Lower leg skin (tissue), 4 donors: ENCODE data around the gene TMEM170B. TPM values are rescaled to one million over a fixed set of nuclear protein-coding genes. Genes with fewer than 3 reads are reported as not detected.

Source experiments
- DNase-seq, 2 donors: peaks; one replicate each; pipeline ENCODE4 v3.0.0-alpha.2; 2019; ENCODE audit warnings: low spot score in 2 of 2
- H3K4me3 ChIP-seq: fragments of 200-600 bp; sonication (generic); 2 replicates; pipeline ENCODE4 v1.5.1; 2017; ENCODE audit warnings: mild to moderate bottlenecking, low read depth; ENCODE audit not compliant: poor library complexity, severe bottlenecking
- POLR2A ChIP-seq, 2 donors: fragments of 450-650 bp; IDR thresholded peaks; one replicate each; pipeline ENCODE4 v1.6.1; 2016 to 2017; ENCODE audit warnings: antibody characterized with exemption in 2 of 2, mild to moderate bottlenecking in 1 of 2, moderate library complexity in 1 of 2
- WGBS, 2 donors: methylation state at CpG; one replicate each; pipeline ENCODE4 v1.1.5; 2018; 5-methylcytosine and 5-hydroxymethylcytosine counted together
- intact Hi-C: fragments of 100-400 bp; cut with DNase I; formaldehyde crosslinking; loops from one replicate; pipeline ENCODE4 v1.15.0; 2023; ENCODE audit warnings: low total_unique reads
- total RNA-seq, 4 donors: library from RNA; depleted of rRNA; stranded (reverse); fragments of >200 nt; gene quantifications; one replicate each; pipeline ENCODE4 v1.1.0, GENCODE V29; 2016
- TF ChIP-seq, protein P1 (sequence below), 3 donors: fragments of 450-650 bp; IDR thresholded peaks; one replicate each; pipeline ENCODE4 v1.5.1; 2016; ENCODE audit warnings: antibody characterized with exemption in 3 of 3, mild to moderate bottlenecking in 3 of 3, moderate library complexity in 2 of 3

TMEM170B gene
- total RNA-seq, 4 donors from 2014 or later = 0.34 to 2.1 (median 1.3) TPM

DNA sequence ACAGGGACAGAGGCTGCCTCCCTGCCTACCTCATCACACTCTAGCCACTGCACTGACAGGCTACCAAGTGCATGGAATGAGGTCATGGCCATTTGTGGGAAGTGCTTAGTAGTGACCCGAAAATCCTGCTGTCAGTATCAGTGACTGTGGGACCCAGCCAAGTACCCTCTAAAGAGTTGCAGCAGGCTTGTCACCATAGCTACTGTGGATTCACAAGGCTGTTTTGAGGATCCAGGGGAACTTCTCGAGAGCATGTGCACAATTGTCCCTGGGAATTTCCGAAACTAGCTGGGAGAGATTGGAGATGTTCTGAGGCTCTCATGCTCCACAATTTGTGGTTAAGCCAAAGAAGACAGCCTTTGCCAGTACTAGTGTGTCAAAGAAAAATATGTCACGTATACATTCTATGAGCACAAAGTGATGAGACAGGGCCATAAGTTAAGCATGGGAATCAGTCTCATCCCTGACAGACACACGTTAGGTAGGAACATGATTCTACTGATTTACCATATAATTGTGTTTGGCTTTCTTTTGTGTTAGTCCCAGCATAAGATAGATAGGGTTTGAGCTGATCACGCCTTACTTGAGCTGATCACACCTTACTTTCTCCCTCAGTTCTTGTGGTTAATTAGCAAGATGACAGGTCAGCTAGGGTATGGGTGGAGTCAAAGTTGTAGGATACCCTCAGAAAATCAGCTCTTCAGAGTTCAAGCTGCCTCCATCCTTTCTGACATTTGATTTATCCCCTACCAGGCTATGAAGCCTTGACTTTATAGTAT is 42.6 kb upstream of the TMEM170B start:
- WGBS, 2 donors = 60 to 81% methylated on average over 6 of the region's 6 CpGs
- DNase-seq = no peak
- TF ChIP-seq POLR2A (IDR thresholded peaks at IDR 0.05) = no peak
- TF ChIP-seq, protein P1, sequence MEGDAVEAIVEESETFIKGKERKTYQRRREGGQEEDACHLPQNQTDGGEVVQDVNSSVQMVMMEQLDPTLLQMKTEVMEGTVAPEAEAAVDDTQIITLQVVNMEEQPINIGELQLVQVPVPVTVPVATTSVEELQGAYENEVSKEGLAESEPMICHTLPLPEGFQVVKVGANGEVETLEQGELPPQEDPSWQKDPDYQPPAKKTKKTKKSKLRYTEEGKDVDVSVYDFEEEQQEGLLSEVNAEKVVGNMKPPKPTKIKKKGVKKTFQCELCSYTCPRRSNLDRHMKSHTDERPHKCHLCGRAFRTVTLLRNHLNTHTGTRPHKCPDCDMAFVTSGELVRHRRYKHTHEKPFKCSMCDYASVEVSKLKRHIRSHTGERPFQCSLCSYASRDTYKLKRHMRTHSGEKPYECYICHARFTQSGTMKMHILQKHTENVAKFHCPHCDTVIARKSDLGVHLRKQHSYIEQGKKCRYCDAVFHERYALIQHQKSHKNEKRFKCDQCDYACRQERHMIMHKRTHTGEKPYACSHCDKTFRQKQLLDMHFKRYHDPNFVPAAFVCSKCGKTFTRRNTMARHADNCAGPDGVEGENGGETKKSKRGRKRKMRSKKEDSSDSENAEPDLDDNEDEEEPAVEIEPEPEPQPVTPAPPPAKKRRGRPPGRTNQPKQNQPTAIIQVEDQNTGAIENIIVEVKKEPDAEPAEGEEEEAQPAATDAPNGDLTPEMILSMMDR (IDR thresholded peaks at IDR 0.05) = no peak
- H3K4me3 ChIP-seq = no peak overlapping the region
- intact Hi-C loops = no loop called here

DNA sequence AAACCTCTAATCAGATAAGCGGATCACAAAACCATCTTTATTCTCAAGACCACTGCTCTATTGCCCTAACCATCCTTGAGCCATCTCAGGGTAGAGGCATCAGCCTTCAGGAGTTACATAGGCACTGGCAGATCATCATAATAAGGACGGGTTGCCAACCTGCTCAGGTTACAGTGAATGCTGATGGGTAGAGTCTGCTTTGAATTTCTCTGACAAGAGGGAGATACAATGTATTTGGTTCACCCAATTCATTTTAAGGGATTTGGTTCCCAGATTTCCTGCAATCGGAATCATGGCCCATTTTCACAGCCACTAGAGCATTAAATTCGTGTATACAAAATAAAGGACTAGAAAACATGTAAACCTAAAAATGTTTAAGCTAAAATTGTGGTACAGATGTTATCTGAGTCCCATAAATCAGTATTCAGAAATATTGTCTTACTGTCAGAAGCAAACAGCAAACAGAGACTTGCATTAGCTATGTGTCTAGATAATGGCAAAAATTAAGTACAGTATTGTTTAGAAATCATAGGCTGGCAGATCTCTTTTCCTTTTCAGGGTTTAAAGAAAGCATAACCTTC is 41.9 kb upstream of the TMEM170B start:
- no peak overlapping the region for H3K4me3 ChIP-seq
- intact Hi-C loops = loop anchor here (2.0 kb wide), 1 partner anchor 351 kb away; no protein-coding TSS in a partner anchor
- 59 to 62% methylated on average over 4 of the region's 4 CpGs for WGBS, 2 donors
- no peak for DNase-seq
- TF ChIP-seq, protein P1 (IDR thresholded peaks at IDR 0.05) = no peak
- no peak for TF ChIP-seq POLR2A (IDR thresholded peaks at IDR 0.05)

DNA sequence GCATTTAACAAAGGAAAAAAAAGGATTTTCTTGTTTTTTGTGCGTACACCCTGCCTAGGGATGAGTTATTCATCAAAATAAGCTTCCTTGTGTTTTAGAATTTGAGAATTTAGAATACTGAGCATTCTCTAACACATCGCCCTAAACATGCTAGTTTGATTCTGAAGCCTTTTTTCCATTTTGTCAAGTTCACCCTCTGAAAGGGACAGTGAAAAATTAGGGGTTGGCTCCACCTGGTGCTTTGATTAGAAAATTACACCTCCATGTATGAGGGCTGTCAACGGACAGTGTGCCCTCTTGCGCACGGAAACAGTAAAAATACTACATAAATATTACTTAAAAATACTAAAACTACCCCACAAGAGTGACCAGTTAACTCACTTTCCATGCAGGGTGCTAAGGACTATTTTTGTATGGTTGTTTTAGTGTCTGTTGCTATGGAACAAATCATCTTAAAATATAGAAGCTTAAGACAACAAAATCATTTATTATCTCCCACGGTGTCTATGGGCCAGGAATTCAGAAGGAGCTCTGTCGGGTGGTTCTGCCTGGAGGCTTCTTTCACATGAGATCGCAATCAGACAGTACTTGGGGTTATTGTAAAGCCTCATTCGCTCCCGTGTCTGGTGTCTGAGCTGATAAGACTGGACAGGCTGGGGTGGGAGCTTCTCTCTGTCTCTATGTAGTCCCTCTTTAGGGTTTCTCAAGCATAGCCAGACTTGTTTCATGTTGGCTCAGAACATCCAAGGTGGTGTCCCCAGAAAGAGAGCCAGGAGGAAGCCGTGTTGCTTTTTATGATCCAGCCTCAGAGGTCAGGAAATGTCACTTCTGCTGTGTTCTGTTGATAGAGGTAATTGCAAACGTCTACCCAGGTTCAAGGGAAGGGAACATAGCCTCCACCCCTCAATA is 41.1 kb upstream of the TMEM170B start:
- DNase-seq = peak in 1 of 2 donors; percentile 68
- no peak for TF ChIP-seq POLR2A (IDR thresholded peaks at IDR 0.05)
- TF ChIP-seq, protein P1 (IDR thresholded peaks at IDR 0.05) = peak in 1 of 3 donors; percentile 58
- intact Hi-C loops = loop anchor here (2.0 kb wide), 1 partner anchor 352 kb away; no protein-coding TSS in a partner anchor
- whole genome bisulfite sequencing, 2 donors = 18% methylated on average over 12 of the region's 12 CpGs
- no peak overlapping the region for H3K4me3 ChIP-seq

DNA sequence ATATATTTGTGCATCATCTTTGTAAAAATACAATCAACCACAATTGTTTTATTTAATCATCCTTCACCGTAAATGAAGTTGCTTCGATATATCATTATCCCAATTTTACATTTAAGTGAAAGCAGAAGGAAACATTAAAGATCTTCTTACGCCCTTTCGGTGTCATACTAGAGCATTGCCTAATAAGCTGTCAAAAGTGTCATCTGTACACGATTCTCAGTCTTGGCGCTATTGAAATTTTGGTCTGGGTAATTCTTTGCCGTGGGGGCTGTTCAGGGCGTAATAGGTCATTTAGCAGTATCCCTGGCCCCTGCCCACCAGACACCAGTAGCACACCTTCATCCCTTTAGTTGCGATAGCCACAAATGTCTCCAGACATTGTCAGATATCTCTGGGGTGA is 40.4 kb upstream of the TMEM170B start:
- no peak overlapping the region for H3K4me3 ChIP-seq
- 88 to 90% methylated on average over 9 of the region's 9 CpGs for WGBS, 2 donors
- DNase-seq = no peak
- intact Hi-C loops = loop anchor here (2.0 kb wide), 1 partner anchor 352 kb away; no protein-coding TSS in a partner anchor
- TF ChIP-seq POLR2A (IDR thresholded peaks at IDR 0.05) = no peak
- TF ChIP-seq, protein P1 (IDR thresholded peaks at IDR 0.05) = no peak

DNA sequence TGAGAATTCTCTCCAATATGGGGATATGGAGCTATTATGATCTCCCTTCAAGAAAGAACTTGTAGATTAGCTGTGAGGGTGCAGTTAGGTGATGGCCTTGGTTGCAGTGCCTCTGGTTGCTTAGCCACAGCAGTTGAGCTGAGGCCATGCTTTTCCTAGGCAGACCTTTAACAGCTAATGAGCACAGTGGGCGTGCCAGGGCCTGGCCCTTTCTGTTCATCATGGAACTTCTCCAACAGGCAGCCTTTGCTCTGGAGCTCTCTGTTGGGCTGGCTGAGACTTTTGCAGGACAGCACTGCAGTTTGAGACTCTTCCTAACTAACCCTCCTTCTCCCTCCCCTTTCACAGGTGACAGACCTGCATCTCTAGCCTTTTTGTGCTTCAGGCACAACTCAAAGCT is 39.7 kb upstream of the TMEM170B start:
- no peak for TF ChIP-seq POLR2A (IDR thresholded peaks at IDR 0.05)
- TF ChIP-seq, protein P1 (IDR thresholded peaks at IDR 0.05) = no peak
- no peak for DNase-seq
- 58 to 67% methylated on average over 1 of the region's 1 CpG for WGBS, 2 donors
- no peak overlapping the region for H3K4me3 ChIP-seq
- intact Hi-C loops = loop anchor here (2.0 kb wide), 1 partner anchor 353 kb away; no protein-coding TSS in a partner anchor
